HEK293 (cell line): ENCODE measurements around the gene KEAP1.

Experiments used
- CTCF ChIP-seq: fragments of 450-650 bp; formaldehyde crosslinking; IDR thresholded peaks from 2 replicates; pipeline ENCODE4 v1.5.1; 2016; ENCODE audit warnings: missing biosample characterization, missing genetic modification characterization
- FEZF1 ChIP-seq: fragments of 450-650 bp; formaldehyde crosslinking; IDR thresholded peaks from 2 replicates; pipeline ENCODE4 v1.5.1; 2016; ENCODE audit warnings: missing biosample characterization, missing genetic modification characterization
- GLI4 ChIP-seq: fragments of 450-650 bp; formaldehyde crosslinking; IDR thresholded peaks from 2 replicates; pipeline ENCODE4 v1.5.1; 2016; ENCODE audit warnings: missing biosample characterization, missing genetic modification characterization
- GLIS1 ChIP-seq: fragments of 450-650 bp; formaldehyde crosslinking; IDR thresholded peaks from 2 replicates; pipeline ENCODE4 v1.5.1; 2016; ENCODE audit warnings: missing biosample characterization, missing genetic modification characterization
- HIC1 ChIP-seq: fragments of 450-650 bp; formaldehyde crosslinking; IDR thresholded peaks from 2 replicates; pipeline ENCODE4 v1.5.1; 2016; ENCODE audit warnings: missing biosample characterization, missing genetic modification characterization
- IKZF3 ChIP-seq: fragments of 450-650 bp; IDR thresholded peaks from 2 replicates; pipeline ENCODE4 v1.5.0; 2018; ENCODE audit warnings: missing biosample characterization, mild to moderate bottlenecking, missing genetic modification characterization, moderate library complexity
- KLF16 ChIP-seq: fragments of 450-650 bp; formaldehyde crosslinking; IDR thresholded peaks from 2 replicates; pipeline ENCODE4 v1.5.1; 2017; ENCODE audit warnings: missing biosample characterization, missing genetic modification characterization
- PRDM2 ChIP-seq: fragments of 450-650 bp; formaldehyde crosslinking; IDR thresholded peaks from 2 replicates; pipeline ENCODE4 v1.5.1; 2016; ENCODE audit warnings: missing biosample characterization, missing genetic modification characterization, borderline replicate concordance
- PRDM6 ChIP-seq: fragments of 450-650 bp; formaldehyde crosslinking; IDR thresholded peaks from 2 replicates; pipeline ENCODE4 v1.5.1; 2017; ENCODE audit warnings: missing biosample characterization, missing genetic modification characterization
- ZBTB1 ChIP-seq: fragments of 450-650 bp; formaldehyde crosslinking; IDR thresholded peaks from 2 replicates; pipeline ENCODE4 v1.5.1; 2016; ENCODE audit warnings: missing biosample characterization, missing genetic modification characterization
- ZBTB17 ChIP-seq: fragments of 450-650 bp; formaldehyde crosslinking; IDR thresholded peaks from 2 replicates; pipeline ENCODE4 v1.5.1; 2016; ENCODE audit warnings: missing biosample characterization, missing genetic modification characterization
- ZFP3 ChIP-seq: fragments of 450-650 bp; formaldehyde crosslinking; IDR thresholded peaks from 2 replicates; pipeline ENCODE4 v1.5.1; 2016; ENCODE audit warnings: low read depth, missing biosample characterization, missing genetic modification characterization
- ZNF121 ChIP-seq: fragments of 450-650 bp; formaldehyde crosslinking; IDR thresholded peaks from 2 replicates; pipeline ENCODE4 v1.5.1; 2016; ENCODE audit warnings: missing biosample characterization, missing genetic modification characterization
- ZNF169 ChIP-seq: fragments of 450-650 bp; formaldehyde crosslinking; IDR thresholded peaks from 2 replicates; pipeline ENCODE4 v1.5.1; 2016; ENCODE audit warnings: missing biosample characterization, missing genetic modification characterization
- ZNF221 ChIP-seq: fragments of 450-650 bp; formaldehyde crosslinking; IDR thresholded peaks from 2 replicates; pipeline ENCODE4 v1.5.1; 2017; ENCODE audit warnings: missing biosample characterization, missing genetic modification characterization, borderline replicate concordance
- ZNF311 ChIP-seq: fragments of 450-650 bp; formaldehyde crosslinking; IDR thresholded peaks from 2 replicates; pipeline ENCODE4 v1.5.1; 2017; ENCODE audit warnings: missing biosample characterization, missing genetic modification characterization, borderline replicate concordance
- ZNF324 ChIP-seq: fragments of 450-650 bp; formaldehyde crosslinking; IDR thresholded peaks from 2 replicates; pipeline ENCODE4 v1.5.1; 2016; ENCODE audit warnings: missing biosample characterization, missing genetic modification characterization
- ZNF404 ChIP-seq: fragments of 450-650 bp; formaldehyde crosslinking; IDR thresholded peaks from 2 replicates; pipeline ENCODE4 v1.5.1; 2017; ENCODE audit warnings: missing biosample characterization, missing genetic modification characterization
- ZNF423 ChIP-seq: fragments of 450-650 bp; formaldehyde crosslinking; IDR thresholded peaks from 2 replicates; pipeline ENCODE4 v1.5.1; 2016; ENCODE audit warnings: missing biosample characterization, missing genetic modification characterization
- ZNF433 ChIP-seq: fragments of 450-650 bp; formaldehyde crosslinking; IDR thresholded peaks from 2 replicates; pipeline ENCODE4 v1.5.1; 2016; ENCODE audit warnings: missing biosample characterization, missing genetic modification characterization, low read depth
- ZNF473 ChIP-seq: fragments of 450-650 bp; formaldehyde crosslinking; IDR thresholded peaks from 2 replicates; pipeline ENCODE4 v1.5.1; 2017; ENCODE audit warnings: missing biosample characterization, missing genetic modification characterization
- ZNF549 ChIP-seq: fragments of 450-650 bp; IDR thresholded peaks from 2 replicates; pipeline ENCODE4 v1.5.1; 2018; ENCODE audit warnings: missing biosample characterization, missing genetic modification characterization, mild to moderate bottlenecking, inconsistent platforms, moderate library complexity
- ZNF560 ChIP-seq: fragments of 450-650 bp; formaldehyde crosslinking; IDR thresholded peaks from 2 replicates; pipeline ENCODE4 v1.5.1; 2017; ENCODE audit warnings: missing biosample characterization, missing genetic modification characterization, borderline replicate concordance
- ZNF600 ChIP-seq: fragments of 450-650 bp; formaldehyde crosslinking; IDR thresholded peaks from 2 replicates; pipeline ENCODE4 v1.5.1; 2016; ENCODE audit warnings: missing biosample characterization, missing genetic modification characterization
- ZNF621 ChIP-seq: fragments of 450-650 bp; formaldehyde crosslinking; IDR thresholded peaks from 2 replicates; pipeline ENCODE4 v1.5.1; 2017; ENCODE audit warnings: missing biosample characterization, missing genetic modification characterization
- ZNF76 ChIP-seq: fragments of 450-650 bp; formaldehyde crosslinking; IDR thresholded peaks from 2 replicates; pipeline ENCODE4; 2016; ENCODE audit warnings: low read depth, missing biosample characterization, missing genetic modification characterization, borderline replicate concordance
- ZNF791 ChIP-seq: fragments of 450-650 bp; formaldehyde crosslinking; IDR thresholded peaks from 2 replicates; pipeline ENCODE4 v1.5.1; 2016; ENCODE audit warnings: missing biosample characterization, missing genetic modification characterization
- ZNF830 ChIP-seq: fragments of 450-650 bp; IDR thresholded peaks from 2 replicates; pipeline ENCODE4 v1.5.0; 2018; ENCODE audit warnings: missing biosample characterization, missing genetic modification characterization, low read depth, mild to moderate bottlenecking, moderate library complexity
- ZNF837 ChIP-seq: fragments of 450-650 bp; formaldehyde crosslinking; IDR thresholded peaks from 2 replicates; pipeline ENCODE4 v1.5.1; 2016; ENCODE audit warnings: missing biosample characterization, missing genetic modification characterization

KEAP1 gene

GRCh38 chr19:10517760-10518443, 14.7 kb upstream of the KEAP1 start (continued):
- no peak for TF ChIP-seq ZNF221 (tag by site-specific recombination)
- TF ChIP-seq ZNF311 (tag by site-specific recombination), result no peak
- TF ChIP-seq ZNF791, result no peak
- no peak for TF ChIP-seq ZNF560
- TF ChIP-seq ZNF600 (tag by site-specific recombination), result peak; percentile 12; the same call in 1 of the 2 replicates
- peak; percentile 81; the same call in 1 of the 2 replicates for TF ChIP-seq HIC1 (tag by site-specific recombination)
- TF ChIP-seq PRDM6 (tag by site-specific recombination), result no peak
- no peak for TF ChIP-seq ZNF621
- 0 out of 2 replicates have a peak, but pooled peaks have one; percentile 43 for TF ChIP-seq ZNF423 (tag by site-specific recombination)
- TF ChIP-seq ZBTB17 (tag by site-specific recombination), result peak; percentile 60
- TF ChIP-seq KLF16 (tag by site-specific recombination), result no peak
- no peak for TF ChIP-seq FEZF1
- no peak for TF ChIP-seq ZNF169 (tag by site-specific recombination)
- TF ChIP-seq ZNF473, result no peak
- TF ChIP-seq ZNF549 (tag by site-specific recombination), result no peak
- no peak for TF ChIP-seq ZBTB1 (tag by site-specific recombination)
- TF ChIP-seq GLIS1 (tag by site-specific recombination), result peak; percentile 94
- no peak for TF ChIP-seq ZNF121 (tag by site-specific recombination)
- TF ChIP-seq GLI4 (tag by site-specific recombination), result no peak
- no peak; the same call in 1 of the 2 replicates for TF ChIP-seq ZNF76 (tag by site-specific recombination)
- TF ChIP-seq ZNF830 (tag by site-specific recombination), result no peak
- no peak for TF ChIP-seq ZFP3 (tag by site-specific recombination)
- TF ChIP-seq CTCF (tag by site-specific recombination), result no peak
- no peak for TF ChIP-seq PRDM2 (tag by site-specific recombination)
- TF ChIP-seq IKZF3 (tag by site-specific recombination), result peak; percentile 69
- TF ChIP-seq ZNF433 (tag by site-specific recombination), result no peak
- TF ChIP-seq ZNF324 (tag by site-specific recombination), result peak; percentile 40; the same call in 1 of the 2 replicates
- no peak for TF ChIP-seq ZNF404 (tag by site-specific recombination)
- TF ChIP-seq ZNF837, result no peak
